ENCODE measurements around the gene OR51E1. TPM values are rescaled to one million over a fixed set of nuclear protein-coding genes. Genes with fewer than 3 reads are reported as not detected.
A peak's percentile ranks its signal among the peaks of the same experiment; 100 is the strongest.

The OR51E1 gene
- total RNA-seq, 1 experiment from 2014 or later, result not detected

GRCh38 chr11:4607096-4607495, 36.7 kb upstream of the OR51E1 start:
- H3K36me3 ChIP-seq (ENCODE audit: low read depth), result no peaks in the 10 kb centered on the region
- no peak for DNase-seq
- BruUV-seq (replicated peaks), result no TSS peak
- no peaks in the 10 kb centered on the region for H4K20me1 ChIP-seq (ENCODE audit: insufficient read depth)
- H3K9me2 ChIP-seq (ENCODE audit: insufficient read depth), result no peaks in the 10 kb centered on the region
- H3K4me3 ChIP-seq, result peak overlapping the region; percentile 68
- ChIA-PET POLR2A (ENCODE audit: unreplicated experiment) (no interaction called here), CTCF (no interaction called here)
- intact Hi-C loops (cut with micrococcal nuclease; ENCODE audit: unreplicated experiment), result no loop called here
- peak overlapping the region; percentile 88 for H2AFZ ChIP-seq
- no peak overlapping the region for H3K27ac ChIP-seq
- H3F3A ChIP-seq (ENCODE audit: insufficient read depth, low read depth), result no peaks in the 10 kb centered on the region
- H3K9me3 ChIP-seq (ENCODE audit: insufficient read depth, low read depth), result no peaks in the 10 kb centered on the region
- no peaks in the 10 kb centered on the region for H3K27me3 ChIP-seq (ENCODE audit: insufficient read depth, low read depth)
- H3K4me1 ChIP-seq (replicated peaks; ENCODE audit: insufficient read depth), result 0 out of 2 replicates have a peak, but pooled peaks cover 4% of the 10 kb centered on the region
- H3K4me2 ChIP-seq, result peak overlapping the region; percentile 94
- no peak for TF ChIP-seq EZH2 (IDR thresholded peaks at IDR 0.05; ENCODE audit: low read depth)
- TF ChIP-seq, protein P1, sequence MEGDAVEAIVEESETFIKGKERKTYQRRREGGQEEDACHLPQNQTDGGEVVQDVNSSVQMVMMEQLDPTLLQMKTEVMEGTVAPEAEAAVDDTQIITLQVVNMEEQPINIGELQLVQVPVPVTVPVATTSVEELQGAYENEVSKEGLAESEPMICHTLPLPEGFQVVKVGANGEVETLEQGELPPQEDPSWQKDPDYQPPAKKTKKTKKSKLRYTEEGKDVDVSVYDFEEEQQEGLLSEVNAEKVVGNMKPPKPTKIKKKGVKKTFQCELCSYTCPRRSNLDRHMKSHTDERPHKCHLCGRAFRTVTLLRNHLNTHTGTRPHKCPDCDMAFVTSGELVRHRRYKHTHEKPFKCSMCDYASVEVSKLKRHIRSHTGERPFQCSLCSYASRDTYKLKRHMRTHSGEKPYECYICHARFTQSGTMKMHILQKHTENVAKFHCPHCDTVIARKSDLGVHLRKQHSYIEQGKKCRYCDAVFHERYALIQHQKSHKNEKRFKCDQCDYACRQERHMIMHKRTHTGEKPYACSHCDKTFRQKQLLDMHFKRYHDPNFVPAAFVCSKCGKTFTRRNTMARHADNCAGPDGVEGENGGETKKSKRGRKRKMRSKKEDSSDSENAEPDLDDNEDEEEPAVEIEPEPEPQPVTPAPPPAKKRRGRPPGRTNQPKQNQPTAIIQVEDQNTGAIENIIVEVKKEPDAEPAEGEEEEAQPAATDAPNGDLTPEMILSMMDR (conservative IDR thresholded peaks at IDR 0.05), result no peak
- no peaks in the 10 kb centered on the region for H3K79me2 ChIP-seq (ENCODE audit: low read depth)

- intact Hi-C loops (cut with micrococcal nuclease; ENCODE audit: unreplicated experiment), result no loop called here
- Histone ChIP-seq H3K9me2 (ENCODE audit: insufficient read depth) (no peaks in the 10 kb centered on the region), H3K79me2 (ENCODE audit: low read depth) (no peaks in the 10 kb centered on the region), H3F3A (ENCODE audit: insufficient read depth, low read depth) (no peaks in the 10 kb centered on the region), H3K4me2 (peak within 1 kb of the TSS; percentile 94), H3K4me3 (peak within 1 kb of the TSS; percentile 68), H2AFZ (peak within 1 kb of the TSS; percentile 88), H4K20me1 (ENCODE audit: insufficient read depth) (no peaks in the 10 kb centered on the region), H3K36me3 (ENCODE audit: low read depth) (no peaks in the 10 kb centered on the region), H3K27ac (no peak within 1 kb of the TSS), H3K9me3 (ENCODE audit: insufficient read depth, low read depth) (no peaks in the 10 kb centered on the region), H3K27me3 (ENCODE audit: insufficient read depth, low read depth) (no peaks in the 10 kb centered on the region), H3K4me1 (replicated peaks; ENCODE audit: insufficient read depth) (0 out of 2 replicates have a peak, but pooled peaks cover 4% of the 10 kb centered on the region)
- peak; percentile 78 to 90 for DNase-seq
- ChIA-PET POLR2A (ENCODE audit: unreplicated experiment) (interaction anchor here (0.7 kb wide), 1 partner anchor 333 kb away, joined by 3 read pairs; no protein-coding TSS in a partner anchor), CTCF (no interaction called here)
- BruUV-seq (replicated peaks), result TSS peak; percentile 83
- TF ChIP-seq, protein P1 (conservative IDR thresholded peaks at IDR 0.05), result no peak
- TF ChIP-seq EZH2 (IDR thresholded peaks at IDR 0.05; ENCODE audit: low read depth), result no peak
Measured at GRCh38 chr11:4607781-4608666, 35.8 kb upstream of the OR51E1 start, which contains the start of gene TRIM68. TRIM68 (minus strand) TSS chr11:4608231; CDS start chr11:4605504, 2,727 bp downstream.

GRCh38 chr11:4610258-4610935, 33.4 kb upstream of the OR51E1 start:
- H3K9me3 ChIP-seq (ENCODE audit: insufficient read depth, low read depth), result no peaks in the 10 kb centered on the region
- no peak overlapping the region for H3K4me3 ChIP-seq
- TF ChIP-seq EZH2 (IDR thresholded peaks at IDR 0.05; ENCODE audit: low read depth), result no peak
- TF ChIP-seq, protein P1 (conservative IDR thresholded peaks at IDR 0.05), result no peak
- CTCF ChIA-PET, result no interaction called here
- 0 out of 2 replicates have a peak, but pooled peaks cover 4% of the 10 kb centered on the region for H3K4me1 ChIP-seq (replicated peaks; ENCODE audit: insufficient read depth)
- no peaks in the 10 kb centered on the region for H3K9me2 ChIP-seq (ENCODE audit: insufficient read depth)
- POLR2A ChIA-PET (ENCODE audit: unreplicated experiment), result no interaction called here
- H2AFZ ChIP-seq, result peak overlapping the region; percentile 72
- no peaks in the 10 kb centered on the region for H3K36me3 ChIP-seq (ENCODE audit: low read depth)
- peaks cover 3% of the 10 kb centered on the region; the same call in 1 of the 2 replicates for H3K27me3 ChIP-seq (ENCODE audit: insufficient read depth, low read depth)
- no peaks in the 10 kb centered on the region for H3F3A ChIP-seq (ENCODE audit: insufficient read depth, low read depth)
- no peak overlapping the region for H3K27ac ChIP-seq
- H4K20me1 ChIP-seq (ENCODE audit: insufficient read depth), result no peaks in the 10 kb centered on the region
- intact Hi-C loops (cut with micrococcal nuclease; ENCODE audit: unreplicated experiment), result no loop called here
- DNase-seq, result no peak
- no peaks in the 10 kb centered on the region for H3K79me2 ChIP-seq (ENCODE audit: low read depth)
- no TSS peak for BruUV-seq (replicated peaks)
- peak overlapping the region; percentile 54 for H3K4me2 ChIP-seq
